Neural cell (in vitro differentiated cells): ENCODE results near the gene ENDOU.

Source experiments
- POLR2AphosphoS5 ChIP-seq: IDR thresholded peaks from 2 replicates; pipeline ENCODE4 v1.6.1; 2012
- TF ChIP-seq, protein P1 (sequence below): fragments of 450-650 bp; IDR thresholded peaks from 2 replicates; pipeline ENCODE4 v1.5.1; 2014; ENCODE audit warnings: antibody characterized with exemption, mild to moderate bottlenecking, moderate library complexity; ENCODE audit not compliant: poor library complexity, severe bottlenecking

DNA sequence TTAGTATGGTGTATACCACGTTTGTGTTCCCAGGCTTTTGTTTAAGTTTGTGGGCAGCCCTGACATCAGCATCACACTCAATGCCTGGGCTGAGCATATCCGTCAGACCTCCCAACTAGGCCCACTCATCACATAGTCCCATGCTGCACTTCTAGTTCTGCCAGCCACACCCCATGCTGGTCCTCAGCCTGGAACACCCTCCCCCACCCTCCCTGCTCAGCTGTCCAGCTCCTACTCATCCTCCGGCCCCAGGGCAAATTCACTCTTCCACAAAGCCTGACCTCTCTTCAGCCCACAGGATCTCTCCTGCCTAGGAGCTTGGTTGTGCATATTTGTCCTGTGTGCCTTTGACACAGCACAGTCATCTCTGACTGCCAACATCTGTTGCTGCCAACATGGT is 3.9 kb upstream of the ENDOU start:
- TF ChIP-seq, protein P1, sequence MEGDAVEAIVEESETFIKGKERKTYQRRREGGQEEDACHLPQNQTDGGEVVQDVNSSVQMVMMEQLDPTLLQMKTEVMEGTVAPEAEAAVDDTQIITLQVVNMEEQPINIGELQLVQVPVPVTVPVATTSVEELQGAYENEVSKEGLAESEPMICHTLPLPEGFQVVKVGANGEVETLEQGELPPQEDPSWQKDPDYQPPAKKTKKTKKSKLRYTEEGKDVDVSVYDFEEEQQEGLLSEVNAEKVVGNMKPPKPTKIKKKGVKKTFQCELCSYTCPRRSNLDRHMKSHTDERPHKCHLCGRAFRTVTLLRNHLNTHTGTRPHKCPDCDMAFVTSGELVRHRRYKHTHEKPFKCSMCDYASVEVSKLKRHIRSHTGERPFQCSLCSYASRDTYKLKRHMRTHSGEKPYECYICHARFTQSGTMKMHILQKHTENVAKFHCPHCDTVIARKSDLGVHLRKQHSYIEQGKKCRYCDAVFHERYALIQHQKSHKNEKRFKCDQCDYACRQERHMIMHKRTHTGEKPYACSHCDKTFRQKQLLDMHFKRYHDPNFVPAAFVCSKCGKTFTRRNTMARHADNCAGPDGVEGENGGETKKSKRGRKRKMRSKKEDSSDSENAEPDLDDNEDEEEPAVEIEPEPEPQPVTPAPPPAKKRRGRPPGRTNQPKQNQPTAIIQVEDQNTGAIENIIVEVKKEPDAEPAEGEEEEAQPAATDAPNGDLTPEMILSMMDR = no peak
- no peak for TF ChIP-seq POLR2AphosphoS5
